ENCODE data around the gene ZNF132.
A peak's percentile ranks its signal among the peaks of the same experiment; 100 is the strongest.
"Not testable (repeated sequence)": the region's sequence is repeated elsewhere in the genome, so short reads cannot be mapped to it uniquely, and the experiment has no call there.

The ZNF132 gene

DNA sequence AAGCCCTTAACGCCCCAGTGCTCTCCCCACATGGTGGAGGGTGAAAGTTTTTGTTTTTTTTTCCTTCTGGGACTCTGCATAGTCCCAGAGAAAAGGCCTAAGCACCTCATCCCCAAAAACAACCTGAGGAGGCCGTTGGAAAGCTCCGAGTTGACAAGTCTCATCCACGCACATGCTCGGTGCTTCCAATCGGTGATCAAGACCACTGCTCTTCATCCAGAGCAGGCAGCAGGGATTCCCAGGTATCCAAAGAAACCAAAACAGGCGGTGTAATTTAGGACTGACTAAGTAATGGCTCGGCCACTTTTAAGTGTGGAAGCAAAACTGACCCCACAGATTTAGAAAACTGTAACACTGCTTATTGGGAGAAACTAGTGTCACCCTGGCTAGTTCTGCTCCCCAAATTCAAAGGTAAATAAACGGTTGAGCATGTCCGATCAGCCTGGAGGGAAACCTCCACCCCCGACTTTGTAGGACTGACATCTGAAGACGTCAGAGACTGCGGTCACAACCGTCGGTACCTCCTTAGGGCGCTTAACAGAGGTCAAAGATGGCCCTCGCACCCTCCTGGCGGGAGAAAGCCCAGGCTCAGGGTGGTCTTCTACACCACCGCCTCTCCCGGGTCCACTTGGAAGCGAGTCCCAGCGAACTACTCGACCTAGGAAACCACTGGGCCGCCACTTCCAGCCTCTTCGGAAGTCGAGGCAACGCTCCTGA is 35.2 kb upstream of the ZNF132 start:
- DNase-seq (ENCODE audit: low read depth), result no peak

DNA sequence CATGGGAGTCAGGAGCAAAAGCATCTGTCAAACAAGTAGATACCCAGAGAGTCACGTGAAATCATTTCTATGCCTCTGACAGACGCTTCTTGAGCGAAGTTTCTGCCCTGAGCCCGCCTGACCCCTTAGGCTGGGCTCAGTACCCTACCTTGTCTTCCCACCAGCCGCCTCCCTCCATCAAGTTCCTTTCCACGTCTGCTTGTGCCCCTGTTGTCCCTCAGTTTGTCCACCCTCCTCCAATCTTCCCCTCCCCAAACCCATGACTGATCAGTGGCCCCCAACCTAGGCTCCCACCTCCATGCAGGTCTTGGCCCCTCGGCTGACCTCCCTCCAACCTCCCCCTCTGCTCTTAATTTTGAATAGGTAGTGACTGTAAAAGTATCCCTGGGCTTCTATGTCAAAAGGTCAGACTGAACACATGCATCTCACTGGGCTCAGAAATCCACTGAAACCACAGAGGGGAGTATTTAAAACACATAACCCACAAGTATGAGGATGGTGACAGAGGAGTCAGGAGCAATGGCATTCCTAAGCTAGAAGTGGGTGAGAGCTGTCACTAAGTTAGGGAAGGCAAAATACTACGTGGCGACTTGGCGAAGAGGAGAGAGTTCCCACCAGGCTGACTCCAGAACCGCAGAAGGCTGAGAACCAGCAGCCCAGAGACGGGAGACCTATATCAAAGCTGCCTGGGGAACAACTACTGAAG is 34.5 kb upstream of the ZNF132 start:
- TF ChIP-seq, protein P1, sequence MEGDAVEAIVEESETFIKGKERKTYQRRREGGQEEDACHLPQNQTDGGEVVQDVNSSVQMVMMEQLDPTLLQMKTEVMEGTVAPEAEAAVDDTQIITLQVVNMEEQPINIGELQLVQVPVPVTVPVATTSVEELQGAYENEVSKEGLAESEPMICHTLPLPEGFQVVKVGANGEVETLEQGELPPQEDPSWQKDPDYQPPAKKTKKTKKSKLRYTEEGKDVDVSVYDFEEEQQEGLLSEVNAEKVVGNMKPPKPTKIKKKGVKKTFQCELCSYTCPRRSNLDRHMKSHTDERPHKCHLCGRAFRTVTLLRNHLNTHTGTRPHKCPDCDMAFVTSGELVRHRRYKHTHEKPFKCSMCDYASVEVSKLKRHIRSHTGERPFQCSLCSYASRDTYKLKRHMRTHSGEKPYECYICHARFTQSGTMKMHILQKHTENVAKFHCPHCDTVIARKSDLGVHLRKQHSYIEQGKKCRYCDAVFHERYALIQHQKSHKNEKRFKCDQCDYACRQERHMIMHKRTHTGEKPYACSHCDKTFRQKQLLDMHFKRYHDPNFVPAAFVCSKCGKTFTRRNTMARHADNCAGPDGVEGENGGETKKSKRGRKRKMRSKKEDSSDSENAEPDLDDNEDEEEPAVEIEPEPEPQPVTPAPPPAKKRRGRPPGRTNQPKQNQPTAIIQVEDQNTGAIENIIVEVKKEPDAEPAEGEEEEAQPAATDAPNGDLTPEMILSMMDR (conservative IDR thresholded peaks at IDR 0.05; ENCODE audit: low read depth, low read length), result no peak
- DNase-seq (ENCODE audit: low read depth), result peak; percentile 93
- H3K4me3 ChIP-seq (ENCODE audit: low read depth, low read length), result no peak overlapping the region

More for the DNA sequence above, 35.2 kb upstream of the ZNF132 start:
- H3K4me3 ChIP-seq (ENCODE audit: low read depth, low read length), result peak overlapping the region; percentile 69
- TF ChIP-seq, protein P1 (conservative IDR thresholded peaks at IDR 0.05; ENCODE audit: low read depth, low read length), result no peak

DNA sequence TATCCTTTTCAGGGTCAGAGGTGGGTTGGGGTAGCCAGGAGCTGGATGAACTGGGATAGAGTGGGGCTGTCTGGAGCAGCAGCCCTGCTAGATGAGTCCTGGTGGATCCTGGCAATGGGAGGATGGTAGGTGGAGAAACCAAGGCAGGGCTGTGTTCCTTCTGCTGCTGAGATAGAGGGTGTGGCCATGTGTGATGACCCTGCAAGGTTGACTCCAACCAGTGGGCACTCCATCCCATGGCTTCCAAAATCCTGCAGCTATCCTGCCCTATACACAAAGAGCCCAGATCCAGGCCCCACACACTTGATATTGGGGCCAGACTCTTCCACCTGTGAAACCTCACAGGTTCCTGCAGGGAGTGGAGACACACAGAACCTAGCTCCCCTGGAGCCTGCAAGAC is 33.8 kb upstream of the ZNF132 start:
- H3K4me3 ChIP-seq (ENCODE audit: low read depth, low read length), result no peak overlapping the region
- no peak for DNase-seq (ENCODE audit: low read depth)
- TF ChIP-seq, protein P1 (conservative IDR thresholded peaks at IDR 0.05; ENCODE audit: low read depth, low read length), result no peak

DNA sequence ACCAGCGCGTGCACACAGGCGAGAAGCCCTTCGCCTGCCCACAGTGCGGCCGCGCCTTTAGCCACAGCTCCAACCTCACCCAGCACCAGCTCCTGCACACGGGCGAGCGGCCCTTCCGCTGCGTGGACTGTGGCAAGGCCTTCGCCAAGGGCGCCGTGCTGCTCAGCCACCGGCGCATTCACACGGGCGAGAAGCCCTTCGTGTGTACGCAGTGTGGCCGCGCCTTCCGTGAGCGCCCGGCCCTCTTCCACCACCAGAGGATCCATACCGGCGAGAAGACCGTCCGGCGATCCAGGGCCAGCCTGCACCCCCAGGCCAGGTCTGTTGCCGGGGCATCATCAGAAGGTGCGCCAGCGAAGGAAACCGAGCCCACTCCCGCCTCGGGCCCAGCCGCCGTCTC is 31.8 kb upstream of the ZNF132 start:
- DNase-seq (ENCODE audit: low read depth), result no peak
- H3K4me3 ChIP-seq (ENCODE audit: low read depth, low read length), result no peak overlapping the region
- TF ChIP-seq, protein P1 (conservative IDR thresholded peaks at IDR 0.05; ENCODE audit: low read depth, low read length), result no peak

DNA sequence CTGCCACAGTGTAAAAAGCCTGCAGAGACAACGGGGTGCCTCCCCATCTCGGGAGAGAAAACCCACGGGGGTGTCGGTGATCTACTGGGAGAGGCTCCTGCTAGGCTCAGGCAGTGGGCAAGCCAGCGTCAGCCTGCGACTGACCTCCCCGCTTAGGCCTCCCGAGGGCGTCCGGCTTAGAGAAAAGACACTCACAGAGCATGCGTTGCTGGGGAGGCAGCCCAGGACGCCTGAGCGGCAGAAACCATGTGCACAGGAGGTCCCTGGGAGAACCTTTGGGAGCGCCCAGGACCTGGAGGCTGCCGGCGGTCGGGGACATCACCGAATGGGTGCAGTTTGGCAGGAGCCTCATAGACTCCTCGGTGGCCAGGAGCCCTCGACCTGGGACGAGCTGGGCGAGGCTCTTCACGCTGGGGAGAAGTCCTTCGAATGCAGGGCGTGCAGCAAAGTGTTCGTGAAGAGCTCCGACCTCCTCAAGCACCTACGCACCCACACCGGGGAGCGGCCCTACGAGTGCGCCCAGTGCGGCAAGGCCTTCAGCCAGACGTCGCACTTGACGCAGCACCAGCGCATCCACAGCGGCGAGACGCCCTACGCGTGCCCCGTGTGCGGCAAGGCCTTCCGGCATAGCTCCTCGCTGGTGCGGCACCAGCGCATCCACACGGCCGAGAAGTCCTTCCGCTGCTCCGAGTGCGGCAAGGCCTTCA is 31.0 kb upstream of the ZNF132 start:
- DNase-seq (ENCODE audit: low read depth); H3K4me3 ChIP-seq (ENCODE audit: low read depth, low read length): not testable (repeated sequence)

DNA sequence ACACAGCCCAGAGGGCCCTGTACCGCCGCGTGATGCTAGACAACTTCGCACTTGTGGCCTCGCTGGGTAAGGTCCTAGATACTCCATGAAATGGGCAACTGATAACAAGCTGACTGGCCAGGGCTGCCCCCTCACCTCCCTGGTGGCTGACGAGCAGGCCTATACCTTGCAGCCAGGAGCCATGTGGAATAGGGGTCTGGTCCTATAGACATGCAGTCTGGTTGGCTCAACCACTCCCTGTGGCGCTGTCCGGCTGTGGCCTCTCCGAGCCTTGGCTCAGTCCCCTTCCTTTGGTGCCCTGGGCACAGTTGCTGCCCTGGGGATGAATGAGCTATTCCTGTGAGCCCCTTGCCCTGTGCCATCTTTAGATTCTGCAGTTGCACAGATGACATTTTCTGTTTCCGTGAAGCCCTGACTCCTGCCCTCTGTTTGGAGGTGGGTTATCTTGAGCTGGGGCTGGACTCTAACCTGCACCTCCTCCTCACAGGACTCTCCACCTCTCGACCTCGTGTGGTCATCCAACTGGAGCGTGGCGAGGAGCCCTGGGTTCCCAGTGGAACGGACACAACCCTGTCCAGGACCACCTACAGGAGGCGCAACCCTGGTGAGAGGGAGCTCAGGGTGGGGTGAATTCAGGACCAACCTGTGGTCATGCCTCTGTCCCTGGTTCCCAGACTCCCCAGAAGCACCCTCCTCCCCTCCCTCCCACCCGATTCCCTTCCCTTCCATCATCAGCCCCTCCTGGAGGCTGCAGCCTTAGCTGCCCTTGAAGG is 29.5 kb upstream of the ZNF132 start:
- no peak for DNase-seq (ENCODE audit: low read depth)
- TF ChIP-seq, protein P1 (conservative IDR thresholded peaks at IDR 0.05; ENCODE audit: low read depth, low read length), result no peak
- no peak overlapping the region for H3K4me3 ChIP-seq (ENCODE audit: low read depth, low read length)

All from choroid plexus epithelial cell (primary cell).